ENCODE measurements around the gene ZFX. TPM values are rescaled to one million over a fixed set of nuclear protein-coding genes. Genes with fewer than 3 reads are reported as not detected.

The ZFX gene
- total and polyA plus RNA-seq, 4 donors, result 7.5 to 72.4 (median 32.5) TPM

DNA sequence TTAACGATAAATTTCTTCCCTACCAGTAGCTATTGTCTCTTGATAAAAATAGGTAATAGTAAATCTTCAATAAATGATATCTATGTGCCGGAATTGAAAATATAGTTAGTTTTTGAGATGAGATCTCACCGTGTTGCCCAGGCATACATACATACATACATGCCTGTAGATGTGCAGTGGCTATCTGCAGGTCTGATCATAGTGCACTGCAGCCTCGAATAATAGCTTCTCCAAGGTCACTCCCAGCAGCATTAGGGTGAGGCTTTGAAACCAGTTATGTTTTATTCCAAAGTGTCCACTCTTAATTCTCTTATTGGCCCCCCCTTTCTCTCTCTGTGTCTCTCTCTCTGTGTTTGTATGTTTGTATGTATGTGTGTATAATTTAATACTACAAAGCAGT lies 37.5 kb downstream of the ZFX start:
- ATAC-seq (ENCODE audit: insufficient read depth, low FRiP score), result no peak
- Histone ChIP-seq H3K4me3 (no peak overlapping the region), H3K9ac (ENCODE audit: insufficient read depth in 1 of 2, low read length in 2 of 2) (no peak overlapping the region), H3K27ac (ENCODE audit: low read depth in 1 of 2, low read length in 1 of 2) (no peak overlapping the region), H3K4me1 (ENCODE audit: control insufficient read depth in 5 of 5, insufficient read depth in 5 of 5, low read length in 5 of 5) (peaks cover 0 to 2% (median 0%) of the 10 kb centered on the region in 5 donors), H3K27me3 (ENCODE audit: control insufficient read depth in 3 of 3, insufficient read depth in 3 of 3, low read length in 2 of 3) (no peaks in the 10 kb centered on the region), H3K36me3 (ENCODE audit: control insufficient read depth in 4 of 4, insufficient read depth in 4 of 4, low read length in 4 of 4) (peaks cover 0 to 17% (median 9%) of the 10 kb centered on the region in 4 donors), H3K9me3 (ENCODE audit: control insufficient read depth in 4 of 4, insufficient read depth in 3 of 4, low read length in 3 of 4) (no peaks in the 10 kb centered on the region)
- 85 to 93% methylated on average over 4 of the region's 4 CpGs for WGBS, 2 donors
- no peak for DNase-seq
- TF ChIP-seq, protein P1, sequence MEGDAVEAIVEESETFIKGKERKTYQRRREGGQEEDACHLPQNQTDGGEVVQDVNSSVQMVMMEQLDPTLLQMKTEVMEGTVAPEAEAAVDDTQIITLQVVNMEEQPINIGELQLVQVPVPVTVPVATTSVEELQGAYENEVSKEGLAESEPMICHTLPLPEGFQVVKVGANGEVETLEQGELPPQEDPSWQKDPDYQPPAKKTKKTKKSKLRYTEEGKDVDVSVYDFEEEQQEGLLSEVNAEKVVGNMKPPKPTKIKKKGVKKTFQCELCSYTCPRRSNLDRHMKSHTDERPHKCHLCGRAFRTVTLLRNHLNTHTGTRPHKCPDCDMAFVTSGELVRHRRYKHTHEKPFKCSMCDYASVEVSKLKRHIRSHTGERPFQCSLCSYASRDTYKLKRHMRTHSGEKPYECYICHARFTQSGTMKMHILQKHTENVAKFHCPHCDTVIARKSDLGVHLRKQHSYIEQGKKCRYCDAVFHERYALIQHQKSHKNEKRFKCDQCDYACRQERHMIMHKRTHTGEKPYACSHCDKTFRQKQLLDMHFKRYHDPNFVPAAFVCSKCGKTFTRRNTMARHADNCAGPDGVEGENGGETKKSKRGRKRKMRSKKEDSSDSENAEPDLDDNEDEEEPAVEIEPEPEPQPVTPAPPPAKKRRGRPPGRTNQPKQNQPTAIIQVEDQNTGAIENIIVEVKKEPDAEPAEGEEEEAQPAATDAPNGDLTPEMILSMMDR (IDR thresholded peaks at IDR 0.05; ENCODE audit: control extremely low read depth, extremely low read depth), result no peak

DNA sequence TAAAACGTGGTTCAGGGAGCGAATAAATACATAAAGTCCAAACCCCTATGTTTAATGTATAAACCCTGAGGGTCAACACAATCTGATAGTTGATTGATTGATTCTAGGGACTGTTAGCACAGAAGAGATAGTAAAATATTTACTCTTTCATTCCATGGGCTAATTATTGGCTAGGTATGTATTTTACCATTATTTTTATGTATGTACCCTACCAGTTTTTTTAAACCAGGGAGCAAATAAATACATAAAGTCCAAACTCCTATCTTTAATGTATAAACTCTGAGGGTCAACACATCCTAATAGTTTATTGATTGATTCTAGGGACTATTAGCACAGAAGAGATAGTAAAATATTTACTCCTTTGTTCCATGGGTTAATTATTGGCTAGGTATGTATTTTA lies 40.0 kb downstream of the ZFX start:
- no peak for DNase-seq
- Histone ChIP-seq H3K27ac (ENCODE audit: low read depth in 1 of 2, low read length in 1 of 2) (no peak overlapping the region), H3K4me1 (ENCODE audit: control insufficient read depth in 5 of 5, insufficient read depth in 5 of 5, low read length in 5 of 5) (peaks cover 0 to 4% (median 0%) of the 10 kb centered on the region in 5 donors), H3K4me3 (no peak overlapping the region), H3K9ac (ENCODE audit: insufficient read depth in 1 of 2, low read length in 2 of 2) (no peak overlapping the region), H3K27me3 (ENCODE audit: control insufficient read depth in 3 of 3, insufficient read depth in 3 of 3, low read length in 2 of 3) (no peaks in the 10 kb centered on the region), H3K9me3 (ENCODE audit: control insufficient read depth in 4 of 4, insufficient read depth in 3 of 4, low read length in 3 of 4) (no peaks in the 10 kb centered on the region), H3K36me3 (ENCODE audit: control insufficient read depth in 4 of 4, insufficient read depth in 4 of 4, low read length in 4 of 4) (peaks cover 0 to 15% (median 8%) of the 10 kb centered on the region in 4 donors)
- 91 to 94% methylated on average over 2 of the region's 2 CpGs for WGBS, 2 donors
- TF ChIP-seq, protein P1 (IDR thresholded peaks at IDR 0.05; ENCODE audit: control extremely low read depth, extremely low read depth), result no peak
- no peak for ATAC-seq (ENCODE audit: insufficient read depth, low FRiP score)

DNA sequence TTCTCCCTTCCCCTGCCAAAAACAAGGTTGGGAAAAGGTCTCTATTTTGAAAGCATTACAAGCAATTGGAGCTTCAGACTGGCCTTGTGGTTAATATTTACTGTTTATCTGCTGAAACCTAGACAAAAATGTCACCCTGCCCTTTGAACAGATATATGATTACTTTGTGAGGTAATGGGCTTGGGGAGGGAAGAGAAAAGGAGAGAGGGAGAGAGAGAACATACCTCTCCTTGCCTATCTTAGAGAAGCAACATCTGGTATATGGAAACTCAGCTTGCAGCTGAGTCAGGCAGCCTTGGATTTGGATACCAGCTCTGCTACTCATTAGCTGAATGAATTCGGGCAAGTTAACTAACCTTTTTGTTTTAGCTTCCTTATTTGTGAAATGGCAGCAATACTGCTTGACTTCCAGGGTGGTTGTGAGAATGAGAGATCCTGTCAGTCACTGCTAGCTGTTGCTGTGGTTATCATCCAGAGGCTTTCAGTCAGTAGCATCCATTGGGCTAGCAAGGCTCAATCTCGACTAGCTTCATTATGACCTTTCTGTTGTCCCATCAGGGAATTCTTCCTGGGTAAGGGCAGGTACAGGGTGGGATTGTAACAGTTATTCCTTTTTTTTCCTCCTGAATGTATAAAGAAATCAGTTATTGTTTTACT lies 41.1 kb downstream of the ZFX start:
- 68 to 77% methylated on average over 2 of the region's 2 CpGs for WGBS, 2 donors
- Histone ChIP-seq H3K27ac (ENCODE audit: low read depth in 1 of 2, low read length in 1 of 2) (no peak overlapping the region), H3K9ac (ENCODE audit: insufficient read depth in 1 of 2, low read length in 2 of 2) (no peak overlapping the region), H3K4me3 (no peak overlapping the region), H3K27me3 (ENCODE audit: control insufficient read depth in 3 of 3, insufficient read depth in 3 of 3, low read length in 2 of 3) (no peaks in the 10 kb centered on the region), H3K4me1 (ENCODE audit: control insufficient read depth in 5 of 5, insufficient read depth in 5 of 5, low read length in 5 of 5) (peaks cover 0 to 2% (median 0%) of the 10 kb centered on the region in 5 donors), H3K9me3 (ENCODE audit: control insufficient read depth in 4 of 4, insufficient read depth in 3 of 4, low read length in 3 of 4) (no peaks in the 10 kb centered on the region), H3K36me3 (ENCODE audit: control insufficient read depth in 4 of 4, insufficient read depth in 4 of 4, low read length in 4 of 4) (peaks cover 0 to 15% (median 7%) of the 10 kb centered on the region in 4 donors)
- TF ChIP-seq, protein P1 (IDR thresholded peaks at IDR 0.05; ENCODE audit: control extremely low read depth, extremely low read depth), result no peak
- ATAC-seq (ENCODE audit: insufficient read depth, low FRiP score), result no peak
- no peak for DNase-seq
